Fibroblast of skin of left biceps (primary cell): ENCODE measurements around the gene C2.
A peak's percentile ranks its signal among the peaks of the same experiment; 100 is the strongest.
"Not testable (repeated sequence)": the region's sequence is repeated elsewhere in the genome, so short reads cannot be mapped to it uniquely, and the experiment has no call there.

Experiments
- DNase-seq, 2 experiments: peaks; one replicate each; pipeline ENCODE4 v3.0.0-alpha.2; 2013; ENCODE audit warnings: low read depth in 2 of 2

The C2 gene

DNA sequence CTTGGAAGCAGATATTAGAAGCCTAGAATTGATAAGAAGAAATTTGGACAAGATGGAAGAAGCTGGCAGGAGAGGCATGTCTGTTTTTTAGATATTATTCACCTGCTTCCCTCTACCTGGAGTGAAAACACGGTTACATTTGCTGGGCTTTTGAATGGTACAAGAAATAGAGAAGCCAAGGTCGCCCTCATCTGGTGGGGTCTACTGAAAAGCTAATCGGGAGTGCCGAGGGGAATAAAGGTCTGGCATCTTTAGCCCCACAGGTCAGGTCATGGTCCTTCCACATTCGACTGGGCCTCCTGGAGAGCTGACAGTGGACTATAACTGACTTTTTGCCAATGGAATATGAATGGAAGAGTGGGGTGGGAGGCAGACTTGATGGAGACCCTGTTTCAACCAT is 4.6 kb upstream of the C2 start:
- DNase-seq = no peak

DNA sequence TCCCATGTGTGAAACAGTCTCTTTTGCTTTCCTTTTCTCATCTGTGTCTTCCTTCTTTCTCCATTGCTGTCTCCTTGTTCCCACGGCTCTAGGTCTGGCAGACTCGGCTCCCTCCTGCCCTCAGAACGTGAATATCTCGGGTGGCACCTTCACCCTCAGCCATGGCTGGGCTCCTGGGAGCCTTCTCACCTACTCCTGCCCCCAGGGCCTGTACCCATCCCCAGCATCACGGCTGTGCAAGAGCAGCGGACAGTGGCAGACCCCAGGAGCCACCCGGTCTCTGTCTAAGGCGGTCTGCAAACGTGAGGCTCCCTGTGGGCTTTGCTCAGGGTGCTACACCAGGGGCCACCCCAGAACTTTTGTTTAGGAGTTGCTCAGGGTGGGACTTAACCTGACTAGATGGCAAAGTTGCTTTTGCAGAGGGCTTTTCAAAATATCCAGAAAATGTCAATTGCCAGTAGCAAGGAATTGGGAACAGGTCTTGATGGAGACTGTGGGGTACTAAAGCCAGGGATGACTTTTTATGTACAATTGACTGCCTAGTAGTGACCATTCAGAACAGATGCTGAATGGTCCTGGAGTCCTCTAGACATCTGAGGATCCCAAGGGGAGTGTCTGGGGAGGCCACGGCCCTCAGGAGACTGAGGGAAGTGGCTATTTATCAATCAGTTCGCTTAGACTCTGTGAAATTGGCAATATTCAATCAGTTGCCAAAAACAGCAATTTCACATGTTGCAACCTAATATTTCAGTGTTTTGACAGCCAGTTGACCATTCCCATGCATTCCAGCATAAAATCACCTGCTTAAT is 550 bp downstream of the C2 start:
- no peak for DNase-seq

DNA sequence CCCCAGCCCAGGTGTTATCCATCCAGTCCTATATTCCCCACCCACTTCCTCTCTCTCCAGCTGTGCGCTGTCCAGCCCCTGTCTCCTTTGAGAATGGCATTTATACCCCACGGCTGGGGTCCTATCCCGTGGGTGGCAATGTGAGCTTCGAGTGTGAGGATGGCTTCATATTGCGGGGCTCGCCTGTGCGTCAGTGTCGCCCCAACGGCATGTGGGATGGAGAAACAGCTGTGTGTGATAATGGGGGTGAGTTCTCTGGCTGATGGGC is 1.1 kb downstream of the C2 start:
- DNase-seq = no peak

DNA sequence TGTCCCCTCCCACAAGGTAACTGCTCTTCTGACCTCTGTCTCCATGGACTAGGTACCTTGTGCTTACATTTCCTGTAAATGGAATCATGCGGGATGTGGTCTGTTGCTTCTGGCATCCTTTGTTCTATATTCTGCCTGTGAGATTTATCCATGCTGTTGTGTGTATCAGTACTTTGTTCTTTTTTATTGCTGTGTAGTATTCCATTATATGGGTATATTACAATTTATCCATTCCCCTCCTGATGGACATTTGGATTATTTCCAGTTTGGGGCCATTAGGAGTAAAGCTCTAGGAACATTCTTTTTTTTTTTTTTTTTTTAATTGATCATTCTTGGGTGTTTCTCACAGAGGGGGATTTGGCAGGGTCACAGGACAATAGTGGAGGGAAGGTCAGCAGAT is 3.4 kb downstream of the C2 start:
- no peak for DNase-seq

DNA sequence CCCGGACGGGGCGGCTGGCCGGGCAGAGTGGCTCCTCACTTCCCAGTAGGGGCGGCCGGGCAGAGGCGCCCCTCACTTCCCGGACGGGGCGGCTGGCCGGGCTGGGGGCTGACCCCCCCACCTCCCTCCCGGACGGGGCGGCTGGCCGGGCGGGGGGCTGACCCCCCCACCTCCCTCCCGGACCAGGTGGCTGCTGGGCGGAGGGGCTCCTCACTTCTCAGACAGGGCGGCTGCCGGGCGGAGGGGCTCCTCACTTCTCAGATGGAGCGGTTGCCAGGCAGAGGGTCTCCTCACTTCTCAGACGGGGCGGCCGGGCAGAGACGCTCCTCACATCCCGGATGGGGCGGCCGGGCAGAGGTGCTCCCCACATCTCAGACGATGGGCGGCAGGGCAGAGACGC is 4.6 kb downstream of the C2 start:
- not testable (repeated sequence) for DNase-seq

DNA sequence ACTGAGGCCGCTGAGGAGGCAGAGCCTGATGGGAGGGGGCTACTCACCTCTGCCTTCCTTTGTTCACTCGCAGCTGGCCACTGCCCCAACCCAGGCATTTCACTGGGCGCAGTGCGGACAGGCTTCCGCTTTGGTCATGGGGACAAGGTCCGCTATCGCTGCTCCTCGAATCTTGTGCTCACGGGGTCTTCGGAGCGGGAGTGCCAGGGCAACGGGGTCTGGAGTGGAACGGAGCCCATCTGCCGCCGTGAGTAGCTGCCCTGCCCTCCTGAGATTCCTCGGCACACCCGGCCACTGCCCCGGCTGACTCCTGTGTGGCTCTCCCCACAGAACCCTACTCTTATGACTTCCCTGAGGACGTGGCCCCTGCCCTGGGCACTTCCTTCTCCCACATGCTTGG is 6.0 kb downstream of the C2 start:
- no peak for DNase-seq

DNA sequence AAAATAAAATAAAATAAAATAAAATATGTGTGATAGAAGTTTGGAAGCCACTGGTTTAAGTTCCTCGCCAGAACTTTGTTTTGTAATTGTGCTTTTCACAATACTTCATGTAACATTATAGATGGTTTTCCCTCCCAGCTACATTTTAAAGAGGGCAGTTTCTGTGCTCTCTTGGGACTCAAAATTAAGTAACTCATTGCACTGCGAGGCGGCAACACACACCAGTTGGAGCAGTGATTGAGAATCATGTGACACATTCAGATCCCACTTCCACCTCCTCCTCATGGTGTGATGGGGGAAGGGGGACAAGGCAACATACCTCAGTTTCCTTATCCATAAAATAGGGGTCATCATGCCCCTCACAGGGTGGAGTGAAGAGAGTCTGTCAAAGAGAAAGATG is 7.5 kb downstream of the C2 start:
- no peak for DNase-seq

DNA sequence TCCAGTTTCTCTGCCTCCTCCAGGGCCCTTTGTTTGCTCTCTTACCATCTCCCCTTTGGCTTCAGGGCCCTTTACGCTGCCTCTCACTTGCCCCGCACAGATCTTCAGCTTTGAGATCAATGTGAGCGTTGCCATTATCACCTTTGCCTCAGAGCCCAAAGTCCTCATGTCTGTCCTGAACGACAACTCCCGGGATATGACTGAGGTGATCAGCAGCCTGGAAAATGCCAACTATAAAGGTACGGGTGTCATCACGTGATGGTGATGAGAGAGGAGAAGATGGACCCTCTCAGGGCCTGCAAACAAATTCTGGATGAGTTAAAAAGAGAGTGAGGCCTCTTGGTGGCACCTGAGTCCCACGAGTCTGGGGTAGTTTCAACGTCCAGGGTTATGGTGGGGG is 8.3 kb downstream of the C2 start:
- DNase-seq = no peak

DNA sequence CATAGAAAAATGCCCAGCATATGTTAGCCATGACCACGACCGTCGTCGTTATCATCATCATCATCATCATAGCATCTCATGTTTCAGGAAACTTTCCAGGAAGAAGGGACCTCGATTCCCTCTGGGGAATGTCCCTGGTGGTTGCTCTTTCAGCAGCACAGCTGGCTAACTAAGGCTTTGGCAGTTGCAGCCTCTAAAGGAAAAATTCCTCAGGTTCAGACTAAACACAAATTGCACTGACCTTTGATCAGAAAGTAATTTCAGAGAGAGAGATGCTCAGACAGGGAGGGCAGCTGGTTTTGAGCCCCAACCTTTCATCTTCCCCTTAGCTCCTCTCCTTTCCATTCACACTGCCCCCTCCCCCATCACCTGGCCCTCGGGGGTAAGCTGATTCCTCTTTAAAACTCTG is 12.7 kb downstream of the C2 start:
- no peak for DNase-seq

DNA sequence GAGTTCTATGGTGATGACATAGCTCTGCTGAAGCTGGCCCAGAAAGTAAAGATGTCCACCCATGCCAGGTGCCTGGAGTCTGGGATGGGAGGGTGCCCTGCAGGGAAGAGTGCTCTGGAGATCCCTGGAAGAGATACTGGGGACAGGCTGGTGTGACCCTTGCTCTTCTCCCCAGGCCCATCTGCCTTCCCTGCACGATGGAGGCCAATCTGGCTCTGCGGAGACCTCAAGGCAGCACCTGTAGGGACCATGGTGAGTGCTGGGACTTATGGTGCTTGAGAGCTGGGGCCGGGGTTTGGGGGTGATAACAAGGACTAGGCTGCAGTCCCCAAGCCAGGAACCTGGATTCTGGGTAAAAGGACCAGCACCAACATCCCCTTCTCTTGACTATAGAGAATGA is 16.2 kb downstream of the C2 start:
- no peak for DNase-seq

DNA sequence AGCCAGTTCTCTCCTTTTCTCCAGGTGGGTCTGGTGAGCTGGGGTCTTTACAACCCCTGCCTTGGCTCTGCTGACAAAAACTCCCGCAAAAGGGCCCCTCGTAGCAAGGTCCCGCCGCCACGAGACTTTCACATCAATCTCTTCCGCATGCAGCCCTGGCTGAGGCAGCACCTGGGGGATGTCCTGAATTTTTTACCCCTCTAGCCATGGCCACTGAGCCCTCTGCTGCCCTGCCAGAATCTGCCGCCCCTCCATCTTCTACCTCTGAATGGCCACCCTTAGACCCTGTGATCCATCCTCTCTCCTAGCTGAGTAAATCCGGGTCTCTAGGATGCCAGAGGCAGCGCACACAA is 17.6 kb downstream of the C2 start:
- no peak for DNase-seq

DNA sequence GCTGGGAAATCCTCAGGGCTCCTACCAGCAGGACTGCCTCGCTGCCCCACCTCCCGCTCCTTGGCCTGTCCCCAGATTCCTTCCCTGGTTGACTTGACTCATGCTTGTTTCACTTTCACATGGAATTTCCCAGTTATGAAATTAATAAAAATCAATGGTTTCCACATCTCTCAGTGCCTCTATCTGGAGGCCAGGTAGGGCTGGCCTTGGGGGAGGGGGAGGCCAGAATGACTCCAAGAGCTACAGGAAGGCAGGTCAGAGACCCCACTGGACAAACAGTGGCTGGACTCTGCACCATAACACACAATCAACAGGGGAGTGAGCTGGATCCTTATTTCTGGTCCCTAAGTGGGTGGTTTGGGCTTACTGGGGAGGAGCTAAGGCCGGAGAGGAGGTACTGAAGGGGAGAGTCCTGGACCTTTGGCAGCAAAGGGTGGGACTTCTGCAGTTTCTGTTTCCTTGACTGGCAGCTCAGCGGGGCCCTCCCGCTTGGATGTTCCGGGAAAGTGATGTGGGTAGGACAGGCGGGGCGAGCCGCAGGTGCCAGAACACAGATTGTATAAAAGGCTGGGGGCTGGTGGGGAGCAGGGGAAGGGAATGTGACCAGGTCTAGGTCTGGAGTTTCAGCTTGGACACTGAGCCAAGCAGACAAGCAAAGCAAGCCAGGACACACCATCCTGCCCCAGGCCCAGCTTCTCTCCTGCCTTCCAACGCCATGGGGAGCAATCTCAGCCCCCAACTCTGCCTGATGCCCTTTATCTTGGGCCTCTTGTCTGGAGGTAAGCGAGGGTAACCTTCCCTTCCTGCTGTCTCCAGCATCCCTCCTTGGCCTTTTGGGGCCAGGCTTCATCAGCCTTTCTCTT is 18.2 kb downstream of the C2 start, which contains the start of gene CFB:
TSS of gene CFB (plus strand) at position 589 of the 863 bp plus-strand sequence. CDS start at position 716, 127 bp downstream.
- peak; percentile 37 to 51 for DNase-seq

DNA sequence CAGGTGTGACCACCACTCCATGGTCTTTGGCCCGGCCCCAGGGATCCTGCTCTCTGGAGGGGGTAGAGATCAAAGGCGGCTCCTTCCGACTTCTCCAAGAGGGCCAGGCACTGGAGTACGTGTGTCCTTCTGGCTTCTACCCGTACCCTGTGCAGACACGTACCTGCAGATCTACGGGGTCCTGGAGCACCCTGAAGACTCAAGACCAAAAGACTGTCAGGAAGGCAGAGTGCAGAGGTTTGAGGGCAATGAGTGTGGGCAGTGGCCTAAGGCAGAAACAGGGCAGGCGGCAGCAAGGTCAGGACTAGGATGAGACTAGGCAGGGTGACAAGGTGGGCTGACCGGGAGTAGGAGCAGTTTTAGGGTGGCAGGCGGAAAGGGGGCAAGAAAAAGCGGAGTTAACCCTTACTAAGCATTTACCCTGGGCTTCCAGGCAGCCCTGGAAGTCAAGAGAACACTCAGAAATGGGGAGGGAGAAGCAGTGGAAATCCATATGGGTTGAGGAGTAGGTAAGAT is 18.9 kb downstream of the C2 start:
- no peak for DNase-seq

DNA sequence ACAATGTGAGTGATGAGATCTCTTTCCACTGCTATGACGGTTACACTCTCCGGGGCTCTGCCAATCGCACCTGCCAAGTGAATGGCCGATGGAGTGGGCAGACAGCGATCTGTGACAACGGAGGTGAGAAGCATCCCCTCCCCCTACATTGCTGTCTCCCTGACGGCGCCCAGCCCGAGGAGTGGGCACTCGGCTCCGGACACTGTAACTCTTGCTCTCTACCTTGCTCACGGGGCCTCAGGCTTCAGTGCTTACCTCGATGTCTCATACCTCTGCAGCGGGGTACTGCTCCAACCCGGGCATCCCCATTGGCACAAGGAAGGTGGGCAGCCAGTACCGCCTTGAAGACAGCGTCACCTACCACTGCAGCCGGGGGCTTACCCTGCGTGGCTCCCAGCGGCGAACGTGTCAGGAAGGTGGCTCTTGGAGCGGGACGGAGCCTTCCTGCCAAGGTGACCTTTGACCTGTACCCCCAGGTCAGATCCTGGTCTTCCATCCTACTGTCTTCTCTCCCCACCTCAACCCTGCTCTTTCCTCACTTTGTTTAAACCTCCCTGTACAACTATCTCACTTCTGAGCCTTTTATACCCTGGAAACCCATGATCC is 19.7 kb downstream of the C2 start:
- DNase-seq = no peak

DNA sequence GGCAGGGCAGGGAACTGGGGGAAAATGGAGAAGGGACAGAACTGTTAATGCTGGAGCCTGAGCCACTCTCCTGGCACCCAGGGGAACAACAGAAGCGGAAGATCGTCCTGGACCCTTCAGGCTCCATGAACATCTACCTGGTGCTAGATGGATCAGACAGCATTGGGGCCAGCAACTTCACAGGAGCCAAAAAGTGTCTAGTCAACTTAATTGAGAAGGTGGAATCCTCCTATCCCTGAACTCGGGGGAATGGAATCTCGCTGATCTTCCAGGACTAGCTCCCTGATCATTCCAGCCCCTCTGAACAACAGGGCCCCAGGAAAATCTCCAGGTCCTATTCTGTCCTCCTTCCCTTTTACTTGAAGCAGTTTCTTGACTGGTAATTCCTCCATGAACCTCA is 20.3 kb downstream of the C2 start:
- DNase-seq = no peak

DNA sequence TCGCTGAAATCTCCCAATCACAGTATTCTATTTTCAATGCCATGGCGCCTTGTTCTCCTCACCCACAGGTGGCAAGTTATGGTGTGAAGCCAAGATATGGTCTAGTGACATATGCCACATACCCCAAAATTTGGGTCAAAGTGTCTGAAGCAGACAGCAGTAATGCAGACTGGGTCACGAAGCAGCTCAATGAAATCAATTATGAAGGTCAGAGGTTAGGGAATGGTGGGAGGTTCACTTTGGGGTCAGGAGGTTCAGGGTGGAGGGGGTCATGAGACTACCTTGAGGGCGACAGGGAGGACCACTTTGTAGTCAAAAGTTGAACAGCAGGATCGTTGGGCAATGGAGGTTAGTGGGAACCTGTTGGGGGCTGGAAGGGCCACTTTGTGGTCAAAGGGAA is 20.8 kb downstream of the C2 start:
- DNase-seq = no peak

DNA sequence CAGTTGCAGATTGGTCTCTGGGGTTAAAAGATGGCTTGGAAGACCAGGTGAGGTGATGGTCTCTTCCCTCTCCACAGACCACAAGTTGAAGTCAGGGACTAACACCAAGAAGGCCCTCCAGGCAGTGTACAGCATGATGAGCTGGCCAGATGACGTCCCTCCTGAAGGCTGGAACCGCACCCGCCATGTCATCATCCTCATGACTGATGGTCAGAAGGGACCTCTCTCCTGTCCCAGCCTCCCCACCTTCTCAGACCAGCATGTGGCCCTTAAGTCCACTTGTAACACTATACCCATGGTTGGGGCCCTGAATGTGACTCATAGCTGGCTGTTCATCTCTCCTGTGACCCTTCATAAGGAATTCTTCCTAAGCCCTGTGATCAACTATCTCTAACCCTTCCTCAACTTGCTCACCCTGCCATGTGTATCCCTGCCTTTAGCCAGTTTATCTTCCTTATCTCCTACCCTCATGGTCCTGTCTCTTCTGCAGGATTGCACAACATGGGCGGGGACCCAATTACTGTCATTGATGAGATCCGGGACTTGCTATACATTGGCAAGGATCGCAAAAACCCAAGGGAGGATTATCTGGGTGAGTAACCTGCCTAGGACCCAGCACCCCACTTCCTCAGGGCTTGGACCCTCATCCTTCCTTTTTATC is 21.4 kb downstream of the C2 start:
- no peak for DNase-seq

DNA sequence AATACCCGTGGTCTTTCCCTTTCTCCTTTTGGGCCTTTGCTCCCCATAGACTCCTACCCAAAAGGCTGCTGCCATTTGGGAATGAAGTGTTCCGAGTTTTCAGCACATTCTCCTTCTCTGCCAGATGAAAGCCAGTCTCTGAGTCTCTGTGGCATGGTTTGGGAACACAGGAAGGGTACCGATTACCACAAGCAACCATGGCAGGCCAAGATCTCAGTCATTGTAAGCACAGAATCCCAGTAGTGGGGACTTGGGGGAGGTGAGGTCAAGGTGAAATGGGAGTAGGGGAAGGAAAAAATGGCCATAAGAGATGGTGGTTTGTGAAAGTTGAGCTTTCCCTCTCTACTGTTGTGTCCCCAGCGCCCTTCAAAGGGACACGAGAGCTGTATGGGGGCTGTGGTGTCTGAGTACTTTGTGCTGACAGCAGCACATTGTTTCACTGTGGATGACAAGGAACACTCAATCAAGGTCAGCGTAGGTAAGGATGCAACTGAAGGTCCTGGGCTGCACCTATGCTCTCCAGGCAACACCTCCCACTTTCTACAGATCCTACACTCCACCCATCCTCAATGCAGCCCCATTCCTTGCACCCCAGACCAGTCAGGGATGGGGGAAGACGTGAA is 22.5 kb downstream of the C2 start:
- DNase-seq = no peak

DNA sequence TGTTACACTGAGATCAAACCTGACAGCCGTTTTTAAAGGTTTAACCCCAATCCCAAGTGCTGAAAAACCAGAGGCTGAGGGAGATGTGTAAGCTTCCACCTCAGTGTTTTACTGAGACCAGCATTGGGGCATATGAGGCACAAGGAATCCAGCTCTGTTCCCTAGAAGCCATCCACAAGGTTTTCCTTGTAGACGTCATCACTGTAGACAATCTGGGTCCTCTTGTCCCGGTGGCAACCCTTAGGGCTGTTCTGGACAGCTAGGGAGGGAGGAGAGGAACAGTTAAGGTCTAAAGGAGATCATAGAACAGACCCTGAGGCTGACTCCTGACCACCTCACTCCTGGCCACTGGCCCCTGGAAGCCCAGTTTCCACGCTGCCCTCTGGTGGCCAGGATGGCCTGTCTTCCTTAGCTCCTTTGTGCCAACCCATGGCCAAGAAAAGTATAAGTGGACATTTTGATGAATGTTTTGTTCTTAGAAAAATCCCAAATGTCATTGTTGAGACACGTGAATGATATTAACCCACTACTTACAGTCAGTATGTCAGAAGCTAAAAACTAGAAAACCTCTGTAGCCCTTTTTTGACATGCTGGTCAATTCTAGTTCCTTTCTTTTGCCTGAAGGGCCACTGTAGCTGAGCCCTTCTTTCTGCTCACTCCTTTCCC is 24.8 kb downstream of the C2 start:
- no peak for DNase-seq

DNA sequence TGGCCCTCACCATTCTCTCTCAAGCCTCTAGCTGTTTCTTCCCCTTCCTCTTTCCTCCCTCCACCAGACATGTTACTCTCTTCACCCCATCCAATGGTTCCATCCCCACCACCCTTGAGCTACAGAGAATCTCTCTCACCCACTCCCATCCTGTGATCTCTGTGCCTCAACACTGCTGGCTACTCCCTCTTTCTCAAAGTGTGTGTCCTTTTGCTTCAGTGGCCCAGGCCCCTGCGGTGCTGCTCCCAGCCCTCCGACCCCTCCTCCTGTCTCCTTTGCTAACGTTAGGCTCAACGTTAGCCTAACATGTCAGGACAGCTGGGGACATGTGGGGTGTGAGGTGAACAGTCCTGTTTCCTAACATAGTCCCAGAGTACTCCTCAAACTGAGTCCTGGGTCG is 25.4 kb downstream of the C2 start:
- DNase-seq = no peak

DNA sequence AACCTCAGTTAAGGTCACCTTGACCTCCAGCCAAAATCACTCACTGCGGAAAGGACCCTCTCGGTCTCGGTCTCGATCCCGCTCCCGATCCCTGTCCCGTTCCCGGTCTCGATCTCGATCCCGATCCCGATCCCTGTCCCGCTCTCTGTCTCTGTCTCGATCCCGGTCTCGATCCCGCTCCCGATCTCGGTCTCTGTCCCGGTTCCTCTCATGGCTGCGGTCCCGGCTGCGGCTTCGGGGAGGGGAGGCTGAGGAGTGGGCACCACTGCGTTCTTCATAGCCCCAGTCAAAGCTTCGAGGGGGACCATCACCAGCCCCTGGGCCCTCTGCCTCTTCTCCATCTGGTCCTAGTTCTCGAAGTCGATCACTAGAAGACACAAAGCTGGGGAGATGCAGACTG is 27.0 kb downstream of the C2 start:
- no peak for DNase-seq
